SK-N-SH (cell line): ENCODE results near the gene CYBRD1. TPM values are rescaled to one million over a fixed set of nuclear protein-coding genes. Genes with fewer than 3 reads are reported as not detected.

Experiments
- CTCF ChIA-PET: fragments of 300-600, 350-600 bp; formaldehyde crosslinking; extraction: SDS; loops from one replicate; lab custom pipeline; 2021; lab: Yijun Ruan, JAX
- POLR2A ChIA-PET: fragments of 350-600 bp; sonication (Branson Sonifier 250); formaldehyde crosslinking; extraction: SDS; loops from one replicate; lab custom pipeline; 2020; ENCODE audit warnings: antibody characterized with exemption, inconsistent platforms; lab: Yijun Ruan, JAX
- DNase-seq: peaks from one replicate; pipeline ENCODE4 v3.0.0; 2012
- H2AFZ ChIP-seq: fragments of 200-600 bp; sonication (generic); 2 replicates; pipeline ENCODE4 v1.8.1; 2016; ENCODE audit warnings: antibody characterized with exemption, mild to moderate bottlenecking, low read depth
- H3F3A ChIP-seq: fragments of 200-600 bp; sonication (generic); replicated peaks from 2 replicates; pipeline ENCODE3; 2016; ENCODE audit warnings: antibody characterized with exemption, mild to moderate bottlenecking; ENCODE audit not compliant: insufficient read depth
- H3K27ac ChIP-seq, 2 experiments: fragments of 200-500 bp in 1 of 2; fragments of 200-600 bp in 1 of 2; sonication (Bioruptor generic) in 1 of 2; sonication (generic), shearing (Covaris generic) in 1 of 2; 2 replicates each; pipeline versions ENCODE4 v1.5.1 to v1.6.1; 2014 to 2016; ENCODE audit warnings: low read depth in 2 of 2, inconsistent platforms in 1 of 2, low read length in 1 of 2, mild to moderate bottlenecking in 1 of 2, mixed read lengths in 1 of 2
- H3K27me3 ChIP-seq: fragments of 200-600 bp; sonication (generic), shearing (Covaris generic); 2 replicates; pipeline ENCODE4 v1.6.1; 2016; ENCODE audit warnings: mixed run types; ENCODE audit not compliant: insufficient read depth
- H3K36me3 ChIP-seq, 2 experiments: fragments of 200-500 bp in 1 of 2; fragments of 200-600 bp in 1 of 2; sonication (Bioruptor generic) in 1 of 2; sonication (generic) in 1 of 2; replicated peaks in 1 of 2; 2 replicates each; pipeline versions ENCODE3 to v1.5.1; 2014 to 2016; ENCODE audit warnings: low read length in 1 of 2, mild to moderate bottlenecking in 1 of 2; ENCODE audit not compliant: insufficient read depth in 2 of 2, control insufficient read depth in 1 of 2
- H3K4me1 ChIP-seq, 2 experiments: fragments of 200-500 bp in 1 of 2; fragments of 200-600 bp in 1 of 2; sonication (Bioruptor generic) in 1 of 2; sonication (generic), shearing (Covaris generic) in 1 of 2; 2 replicates each; pipeline versions ENCODE4 v1.5.1 to v1.6.1; 2014 to 2016; ENCODE audit warnings: low read depth in 1 of 2, low read length in 1 of 2, mixed run types in 1 of 2; ENCODE audit not compliant: insufficient read depth in 2 of 2, control insufficient read depth in 1 of 2
- H3K4me2 ChIP-seq: fragments of 200-600 bp; sonication (generic), shearing (Covaris generic); 2 replicates; pipeline ENCODE4 v1.6.1; 2017; ENCODE audit warnings: mixed run types
- H3K4me3 ChIP-seq, 2 experiments: fragments of 200-500 bp in 1 of 2; fragments of 200-600 bp in 1 of 2; sonication (Bioruptor generic) in 1 of 2; sonication (generic), shearing (Covaris generic) in 1 of 2; 2 replicates each; pipeline versions ENCODE4 v1.5.1 to v1.8.1; 2014 to 2016; ENCODE audit warnings: low read depth in 2 of 2, inconsistent platforms in 1 of 2, low read length in 1 of 2, mild to moderate bottlenecking in 1 of 2, mixed read lengths in 1 of 2, moderate library complexity in 1 of 2
- H3K79me2 ChIP-seq: fragments of 200-600 bp; sonication (generic); 2 replicates; pipeline ENCODE4 v1.8.1; 2017; ENCODE audit warnings: mild to moderate bottlenecking; ENCODE audit not compliant: insufficient read depth
- H3K9ac ChIP-seq: fragments of 200-600 bp; sonication (generic); 2 replicates; pipeline ENCODE4 v1.6.1; 2017; ENCODE audit warnings: mixed run types
- H3K9me2 ChIP-seq: fragments of 200-600 bp; sonication (generic); 2 replicates; pipeline ENCODE4 v1.6.1; 2017; ENCODE audit warnings: mixed run types
- H3K9me3 ChIP-seq: fragments of 200-600 bp; sonication (generic); 2 replicates; pipeline ENCODE4 v1.6.1; 2017; ENCODE audit warnings: mixed run types, mild to moderate bottlenecking, moderate library complexity
- H4K20me1 ChIP-seq: fragments of 200-600 bp; sonication (generic); 2 replicates; pipeline ENCODE4 v1.6.1; 2017; ENCODE audit warnings: mild to moderate bottlenecking, mixed run types; ENCODE audit not compliant: insufficient read depth
- CHD2 ChIP-seq: fragments of 150-350 bp; IDR thresholded peaks from 2 replicates; pipeline ENCODE4 v1.6.1; 2018; ENCODE audit warnings: low read length; ENCODE audit not compliant: partially characterized antibody
- FOSL2 ChIP-seq: IDR thresholded peaks from 2 replicates; pipeline ENCODE4 v1.4.0; 2012; ENCODE audit warnings: low read depth, mild to moderate bottlenecking, moderate library complexity, borderline replicate concordance
- FOXM1 ChIP-seq: IDR thresholded peaks from 2 replicates; pipeline ENCODE4 v1.4.0; 2012; ENCODE audit warnings: low read depth, mild to moderate bottlenecking
- NFIC ChIP-seq: IDR thresholded peaks from 2 replicates; pipeline ENCODE4 v1.4.0; 2012; ENCODE audit warnings: borderline replicate concordance
- RFX5 ChIP-seq: IDR thresholded peaks from 2 replicates; pipeline ENCODE4 v1.6.1; 2012; ENCODE audit warnings: mild to moderate bottlenecking, improper control_type of control experiment, low read length
- TAF1 ChIP-seq: IDR thresholded peaks from 2 replicates; pipeline ENCODE4 v1.6.1; 2012; ENCODE audit warnings: low read depth, mild to moderate bottlenecking, low read length, moderate library complexity, borderline replicate concordance
- TCF12 ChIP-seq: IDR thresholded peaks from 2 replicates; pipeline ENCODE4 v1.4.0; 2012
- YY1 ChIP-seq: IDR thresholded peaks from 2 replicates; pipeline ENCODE4 v1.4.0; 2012; ENCODE audit warnings: low read depth, mild to moderate bottlenecking
- WGBS: methylation state at CpG from one replicate; pipeline ENCODE4 v1.1.6; 2017; ENCODE audit warnings: low lambda C conversion rate; 5-methylcytosine and 5-hydroxymethylcytosine counted together
- polyA plus RNA-seq, 3 experiments: library from polyadenylated mRNA; depleted of rRNA; stranded (reverse); fragments of >200 nt; gene quantifications; 2 replicates each; pipeline ENCODE4 v1.2.3, GENCODE V29; 2012
- TF ChIP-seq, protein P1 (sequence below): IDR thresholded peaks from 2 replicates; pipeline ENCODE4 v1.6.1; 2012; ENCODE audit warnings: mild to moderate bottlenecking, low read depth, low read length, moderate library complexity
- TF ChIP-seq, protein P2 (sequence below): IDR thresholded peaks from 2 replicates; pipeline ENCODE4 v1.4.0; 2012; ENCODE audit warnings: low read depth, borderline replicate concordance
- TF ChIP-seq, protein P3 (sequence below): fragments of 150-350 bp; IDR thresholded peaks from 2 replicates; pipeline ENCODE4 v1.6.1; 2016; ENCODE audit warnings: mild to moderate bottlenecking, low read depth, low read length

The CYBRD1 gene
- polyA plus RNA-seq, 1 of the 3 experiments (the other 2 are of a cell fraction), result 21.1 TPM

DNA sequence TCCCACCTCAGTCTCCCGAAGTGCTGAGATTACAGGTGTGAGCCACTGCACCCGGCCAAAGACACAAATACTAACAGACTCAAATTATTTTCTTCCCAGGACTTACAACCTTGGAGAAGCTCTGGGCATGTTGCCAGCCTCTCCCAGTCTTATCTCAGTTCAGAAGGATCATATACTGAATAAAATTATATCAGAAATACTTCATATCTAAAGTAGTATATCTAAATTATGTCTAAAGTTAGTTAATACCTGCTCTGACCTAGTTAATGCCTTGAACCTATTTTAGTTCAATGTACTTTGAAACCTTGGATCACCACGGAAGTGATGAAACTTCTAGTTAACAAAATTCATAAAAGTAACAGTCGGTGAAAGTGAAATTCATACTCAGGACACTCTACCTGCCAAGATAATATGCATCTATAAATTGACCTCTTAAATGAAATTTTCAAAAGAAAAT is 34.4 kb upstream of the CYBRD1 start:
- no peak overlapping the region for H2AFZ ChIP-seq
- no peaks in the 10 kb centered on the region for H4K20me1 ChIP-seq
- H3K27ac ChIP-seq, result no peak overlapping the region
- TF ChIP-seq FOSL2 (no peak), YY1 (no peak), TAF1 (no peak), CHD2 (no peak)
- TF ChIP-seq, protein P1, sequence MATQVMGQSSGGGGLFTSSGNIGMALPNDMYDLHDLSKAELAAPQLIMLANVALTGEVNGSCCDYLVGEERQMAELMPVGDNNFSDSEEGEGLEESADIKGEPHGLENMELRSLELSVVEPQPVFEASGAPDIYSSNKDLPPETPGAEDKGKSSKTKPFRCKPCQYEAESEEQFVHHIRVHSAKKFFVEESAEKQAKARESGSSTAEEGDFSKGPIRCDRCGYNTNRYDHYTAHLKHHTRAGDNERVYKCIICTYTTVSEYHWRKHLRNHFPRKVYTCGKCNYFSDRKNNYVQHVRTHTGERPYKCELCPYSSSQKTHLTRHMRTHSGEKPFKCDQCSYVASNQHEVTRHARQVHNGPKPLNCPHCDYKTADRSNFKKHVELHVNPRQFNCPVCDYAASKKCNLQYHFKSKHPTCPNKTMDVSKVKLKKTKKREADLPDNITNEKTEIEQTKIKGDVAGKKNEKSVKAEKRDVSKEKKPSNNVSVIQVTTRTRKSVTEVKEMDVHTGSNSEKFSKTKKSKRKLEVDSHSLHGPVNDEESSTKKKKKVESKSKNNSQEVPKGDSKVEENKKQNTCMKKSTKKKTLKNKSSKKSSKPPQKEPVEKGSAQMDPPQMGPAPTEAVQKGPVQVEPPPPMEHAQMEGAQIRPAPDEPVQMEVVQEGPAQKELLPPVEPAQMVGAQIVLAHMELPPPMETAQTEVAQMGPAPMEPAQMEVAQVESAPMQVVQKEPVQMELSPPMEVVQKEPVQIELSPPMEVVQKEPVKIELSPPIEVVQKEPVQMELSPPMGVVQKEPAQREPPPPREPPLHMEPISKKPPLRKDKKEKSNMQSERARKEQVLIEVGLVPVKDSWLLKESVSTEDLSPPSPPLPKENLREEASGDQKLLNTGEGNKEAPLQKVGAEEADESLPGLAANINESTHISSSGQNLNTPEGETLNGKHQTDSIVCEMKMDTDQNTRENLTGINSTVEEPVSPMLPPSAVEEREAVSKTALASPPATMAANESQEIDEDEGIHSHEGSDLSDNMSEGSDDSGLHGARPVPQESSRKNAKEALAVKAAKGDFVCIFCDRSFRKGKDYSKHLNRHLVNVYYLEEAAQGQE, result no peak
- TF ChIP-seq, protein P2, sequence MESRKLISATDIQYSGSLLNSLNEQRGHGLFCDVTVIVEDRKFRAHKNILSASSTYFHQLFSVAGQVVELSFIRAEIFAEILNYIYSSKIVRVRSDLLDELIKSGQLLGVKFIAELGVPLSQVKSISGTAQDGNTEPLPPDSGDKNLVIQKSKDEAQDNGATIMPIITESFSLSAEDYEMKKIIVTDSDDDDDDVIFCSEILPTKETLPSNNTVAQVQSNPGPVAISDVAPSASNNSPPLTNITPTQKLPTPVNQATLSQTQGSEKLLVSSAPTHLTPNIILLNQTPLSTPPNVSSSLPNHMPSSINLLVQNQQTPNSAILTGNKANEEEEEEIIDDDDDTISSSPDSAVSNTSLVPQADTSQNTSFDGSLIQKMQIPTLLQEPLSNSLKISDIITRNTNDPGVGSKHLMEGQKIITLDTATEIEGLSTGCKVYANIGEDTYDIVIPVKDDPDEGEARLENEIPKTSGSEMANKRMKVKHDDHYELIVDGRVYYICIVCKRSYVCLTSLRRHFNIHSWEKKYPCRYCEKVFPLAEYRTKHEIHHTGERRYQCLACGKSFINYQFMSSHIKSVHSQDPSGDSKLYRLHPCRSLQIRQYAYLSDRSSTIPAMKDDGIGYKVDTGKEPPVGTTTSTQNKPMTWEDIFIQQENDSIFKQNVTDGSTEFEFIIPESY, result no peak
- TF ChIP-seq, all 33 proteins: peak for 0
- Histone ChIP-seq H3K9me2 (no peaks in the 10 kb centered on the region), H3K9me3 (no peaks in the 10 kb centered on the region), H3K4me1 (peaks cover 0 to 2% of the 10 kb centered on the region in 2 experiments; a peak in 1 of 4 replicates), H3K36me3 (peaks cover 13 to 14% of the 10 kb centered on the region in 2 experiments), H3K79me2 (no peaks in the 10 kb centered on the region), H3F3A (peaks cover 4% of the 10 kb centered on the region), H3K4me2 (no peak overlapping the region), H3K4me3 (no peak overlapping the region), H3K9ac (no peak overlapping the region), H3K27me3 (no peaks in the 10 kb centered on the region)
- WGBS, result 95% methylated on average over 4 of the region's 4 CpGs
- DNase-seq, result no peak
- CTCF ChIA-PET, result no interaction called here
- POLR2A ChIA-PET, result no interaction called here

- Histone ChIP-seq H3K9me3 (no peaks in the 10 kb centered on the region), H3K4me1 (no peaks in the 10 kb centered on the region), H3K27me3 (no peaks in the 10 kb centered on the region), H4K20me1 (no peaks in the 10 kb centered on the region), H3K27ac (no peak overlapping the region), H3K4me3 (no peak overlapping the region), H3K79me2 (no peaks in the 10 kb centered on the region), H3K9me2 (no peaks in the 10 kb centered on the region), H3K4me2 (no peak overlapping the region), H3K9ac (no peak overlapping the region), H3F3A (no peaks in the 10 kb centered on the region), H3K36me3 (peaks cover 0 to 2% of the 10 kb centered on the region in 2 experiments), H2AFZ (no peak overlapping the region)
- CTCF ChIA-PET, result no interaction called here
- POLR2A ChIA-PET, result no interaction called here
- WGBS, result 97% methylated on average over 2 of the region's 2 CpGs
- no peak for DNase-seq
- TF ChIP-seq TAF1 (no peak), TCF12 (no peak), NFIC (no peak), FOXM1 (no peak), RFX5 (no peak)
- TF ChIP-seq, protein P1, result no peak
- TF ChIP-seq, protein P3, sequence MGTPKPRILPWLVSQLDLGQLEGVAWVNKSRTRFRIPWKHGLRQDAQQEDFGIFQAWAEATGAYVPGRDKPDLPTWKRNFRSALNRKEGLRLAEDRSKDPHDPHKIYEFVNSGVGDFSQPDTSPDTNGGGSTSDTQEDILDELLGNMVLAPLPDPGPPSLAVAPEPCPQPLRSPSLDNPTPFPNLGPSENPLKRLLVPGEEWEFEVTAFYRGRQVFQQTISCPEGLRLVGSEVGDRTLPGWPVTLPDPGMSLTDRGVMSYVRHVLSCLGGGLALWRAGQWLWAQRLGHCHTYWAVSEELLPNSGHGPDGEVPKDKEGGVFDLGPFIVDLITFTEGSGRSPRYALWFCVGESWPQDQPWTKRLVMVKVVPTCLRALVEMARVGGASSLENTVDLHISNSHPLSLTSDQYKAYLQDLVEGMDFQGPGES, result no peak
Measured at GRCh38 chr2:171490577-171490976, 31.7 kb upstream of the CYBRD1 start.
